Measurements from ENCODE around the gene AHDC1. TPM values are rescaled to one million over a fixed set of nuclear protein-coding genes. Genes with fewer than 3 reads are reported as not detected.

AHDC1 gene
- total RNA-seq, 1 donor from 2014 or later: 124 TPM

DNA sequence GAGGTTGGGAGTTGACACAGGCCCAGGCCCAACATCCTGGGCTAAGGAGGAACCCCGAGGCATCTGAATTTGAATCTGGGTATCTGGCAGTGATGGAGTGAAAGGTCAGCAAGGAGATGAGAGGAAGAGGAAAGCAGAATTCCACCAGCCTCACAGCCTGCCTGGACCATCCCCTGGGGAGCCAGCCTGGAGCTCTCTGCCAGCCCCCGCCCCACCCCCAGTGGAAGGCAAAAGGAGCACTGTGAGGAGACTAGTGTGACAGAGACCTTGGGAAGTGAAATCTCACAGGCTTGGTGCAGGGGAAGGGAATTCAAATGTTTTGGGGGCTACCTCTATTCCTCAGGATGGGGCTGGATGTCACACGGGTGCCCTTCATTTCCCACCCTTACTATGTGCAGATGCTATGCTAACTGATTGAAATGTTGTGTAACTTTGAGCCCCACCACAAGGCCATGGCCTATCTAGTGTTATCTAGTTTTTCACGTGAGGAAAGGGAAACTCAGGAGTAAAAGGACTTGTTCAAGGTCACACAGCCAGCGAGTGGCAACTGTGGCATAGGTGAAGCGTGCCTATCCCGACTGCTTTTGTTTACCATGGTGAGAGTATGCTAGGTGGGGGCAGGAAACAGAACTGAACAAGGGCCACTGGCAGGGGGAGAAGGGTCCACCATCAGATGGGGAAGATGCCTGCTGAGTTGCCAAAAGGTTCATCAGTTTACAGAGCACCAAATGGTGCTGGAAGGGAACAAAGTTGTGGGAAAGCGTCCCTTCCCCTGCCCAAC is 29.8 kb downstream of the AHDC1 start:
- Mint-ChIP-seq H3K27me3 (ENCODE audit: unreplicated experiment) (no peaks in the 10 kb centered on the region), H3K4me3 (ENCODE audit: unreplicated experiment) (peak overlapping the region; percentile 60), H3K9me3 (ENCODE audit: unreplicated experiment) (no peaks in the 10 kb centered on the region), H3K4me1 (ENCODE audit: unreplicated experiment) (peaks cover 87% of the 10 kb centered on the region), H3K36me3 (ENCODE audit: unreplicated experiment) (no peaks in the 10 kb centered on the region), H3K27ac (ENCODE audit: unreplicated experiment) (peak overlapping the region; percentile 92)
- TF ChIP-seq, protein P1, sequence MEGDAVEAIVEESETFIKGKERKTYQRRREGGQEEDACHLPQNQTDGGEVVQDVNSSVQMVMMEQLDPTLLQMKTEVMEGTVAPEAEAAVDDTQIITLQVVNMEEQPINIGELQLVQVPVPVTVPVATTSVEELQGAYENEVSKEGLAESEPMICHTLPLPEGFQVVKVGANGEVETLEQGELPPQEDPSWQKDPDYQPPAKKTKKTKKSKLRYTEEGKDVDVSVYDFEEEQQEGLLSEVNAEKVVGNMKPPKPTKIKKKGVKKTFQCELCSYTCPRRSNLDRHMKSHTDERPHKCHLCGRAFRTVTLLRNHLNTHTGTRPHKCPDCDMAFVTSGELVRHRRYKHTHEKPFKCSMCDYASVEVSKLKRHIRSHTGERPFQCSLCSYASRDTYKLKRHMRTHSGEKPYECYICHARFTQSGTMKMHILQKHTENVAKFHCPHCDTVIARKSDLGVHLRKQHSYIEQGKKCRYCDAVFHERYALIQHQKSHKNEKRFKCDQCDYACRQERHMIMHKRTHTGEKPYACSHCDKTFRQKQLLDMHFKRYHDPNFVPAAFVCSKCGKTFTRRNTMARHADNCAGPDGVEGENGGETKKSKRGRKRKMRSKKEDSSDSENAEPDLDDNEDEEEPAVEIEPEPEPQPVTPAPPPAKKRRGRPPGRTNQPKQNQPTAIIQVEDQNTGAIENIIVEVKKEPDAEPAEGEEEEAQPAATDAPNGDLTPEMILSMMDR (IDR thresholded peaks at IDR 0.05): no peak
- DNase-seq (ENCODE audit: extremely low spot score, unreplicated experiment): no peak

DNA sequence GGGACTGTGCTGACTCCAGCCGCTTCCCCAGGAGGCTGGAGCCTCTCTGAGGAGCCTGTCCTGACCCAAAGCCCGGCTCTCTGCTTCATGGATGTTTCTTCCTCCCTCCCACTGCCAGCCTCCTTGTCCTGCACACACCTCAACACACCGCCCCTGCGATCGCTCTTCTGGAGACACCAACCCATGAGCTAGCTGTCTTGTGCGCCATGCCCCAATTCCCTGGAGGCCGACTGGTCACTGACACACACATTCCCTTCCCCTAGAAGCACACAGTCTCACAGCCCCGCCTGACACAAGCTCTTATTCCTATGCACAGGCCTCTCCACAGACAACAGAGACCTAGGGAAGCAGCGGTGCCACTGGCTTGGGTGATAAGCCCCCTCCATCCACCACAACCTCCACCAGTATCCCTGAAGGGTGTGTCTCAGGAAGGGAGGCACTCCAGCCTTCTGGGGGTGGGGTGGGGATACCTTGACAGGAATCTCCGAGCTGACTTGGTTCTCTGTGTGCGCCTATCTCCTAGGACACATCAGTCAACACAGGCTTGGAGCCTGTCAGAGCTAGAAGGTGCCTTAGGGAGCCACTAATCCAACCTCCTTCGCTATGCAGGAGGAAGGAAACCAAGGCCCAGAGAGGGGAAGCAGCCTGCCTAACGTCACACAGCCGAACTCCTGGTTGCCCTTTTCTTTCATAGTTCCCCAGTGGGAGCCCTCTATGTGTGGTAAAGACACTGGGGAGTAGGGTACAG is 31.1 kb downstream of the AHDC1 start:
- DNase-seq (ENCODE audit: extremely low spot score, unreplicated experiment): no peak
- H3K4me1 Mint-ChIP-seq (ENCODE audit: unreplicated experiment): peaks cover 87% of the 10 kb centered on the region
- H3K36me3 Mint-ChIP-seq (ENCODE audit: unreplicated experiment): no peaks in the 10 kb centered on the region
- TF ChIP-seq, protein P1 (IDR thresholded peaks at IDR 0.05): no peak
- peak overlapping the region; percentile 92 for H3K27ac Mint-ChIP-seq (ENCODE audit: unreplicated experiment)
- no peaks in the 10 kb centered on the region for H3K9me3 Mint-ChIP-seq (ENCODE audit: unreplicated experiment)
- H3K4me3 Mint-ChIP-seq (ENCODE audit: unreplicated experiment): peak overlapping the region; percentile 55
- no peaks in the 10 kb centered on the region for H3K27me3 Mint-ChIP-seq (ENCODE audit: unreplicated experiment)

DNA sequence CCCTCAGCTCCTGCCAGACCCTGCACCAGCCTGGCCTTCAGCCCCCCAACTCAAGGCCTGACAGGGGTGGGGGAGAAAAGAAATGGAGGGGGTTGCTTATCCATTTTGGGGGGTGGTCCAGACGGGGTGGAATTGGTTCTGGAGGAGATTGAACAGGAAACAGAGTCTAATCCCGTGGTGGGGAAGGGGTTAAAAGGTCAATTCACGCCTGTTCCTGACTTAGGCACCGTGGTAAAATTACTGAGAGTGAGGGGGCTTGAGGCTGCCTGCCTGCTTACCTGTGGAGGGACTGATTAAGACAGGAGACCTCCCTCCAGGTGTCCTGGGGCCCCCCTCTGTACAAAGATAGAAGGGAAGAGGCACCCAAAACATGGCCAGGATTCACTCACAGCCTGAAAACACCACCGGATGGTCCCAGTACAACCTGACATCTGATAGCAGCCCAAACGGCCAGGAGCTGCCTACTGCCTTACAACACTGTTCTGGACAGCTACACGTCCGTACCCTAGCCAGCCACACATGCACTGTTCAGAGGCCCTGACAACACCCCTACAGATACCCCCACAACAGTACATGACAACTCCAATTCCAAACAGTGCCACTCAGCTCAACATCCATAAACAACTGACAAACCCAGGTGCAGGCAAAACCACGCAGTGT is 31.8 kb downstream of the AHDC1 start:
- peak overlapping the region; percentile 55 for H3K4me3 Mint-ChIP-seq (ENCODE audit: unreplicated experiment)
- peak overlapping the region; percentile 92 for H3K27ac Mint-ChIP-seq (ENCODE audit: unreplicated experiment)
- no peaks in the 10 kb centered on the region for H3K36me3 Mint-ChIP-seq (ENCODE audit: unreplicated experiment)
- no peak for DNase-seq (ENCODE audit: extremely low spot score, unreplicated experiment)
- H3K27me3 Mint-ChIP-seq (ENCODE audit: unreplicated experiment): no peaks in the 10 kb centered on the region
- H3K9me3 Mint-ChIP-seq (ENCODE audit: unreplicated experiment): no peaks in the 10 kb centered on the region
- H3K4me1 Mint-ChIP-seq (ENCODE audit: unreplicated experiment): peaks cover 87% of the 10 kb centered on the region
- TF ChIP-seq, protein P1 (IDR thresholded peaks at IDR 0.05): no peak

DNA sequence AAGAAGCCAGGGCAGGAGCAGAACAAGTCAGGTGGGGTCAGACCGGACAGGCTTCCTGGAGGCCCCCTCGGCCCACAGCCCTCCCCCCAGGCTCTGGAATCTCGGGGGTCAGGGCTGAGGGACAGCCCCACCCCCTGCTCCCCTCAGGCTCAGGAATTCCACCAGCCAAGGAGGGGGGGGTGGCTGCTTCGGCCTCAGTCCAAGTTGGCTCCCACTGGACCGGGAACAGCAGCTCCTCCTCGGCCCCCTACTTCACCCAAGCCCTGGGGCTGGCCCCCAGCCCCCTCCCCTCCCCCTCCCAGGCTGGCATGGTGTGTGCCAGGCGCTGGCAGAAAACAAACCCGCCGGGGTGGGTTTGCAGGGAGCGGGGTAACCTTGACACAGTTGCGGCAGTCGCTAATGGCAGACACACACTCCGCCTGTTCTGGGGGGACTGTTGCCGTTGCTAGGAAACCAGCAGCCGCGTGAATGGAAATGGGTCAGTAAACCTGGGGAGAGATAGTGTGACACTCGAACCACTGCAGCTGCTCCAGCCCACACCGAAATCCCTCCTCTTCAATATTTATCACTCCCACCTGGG is 32.4 kb downstream of the AHDC1 start:
- H3K9me3 Mint-ChIP-seq (ENCODE audit: unreplicated experiment): no peaks in the 10 kb centered on the region
- DNase-seq (ENCODE audit: extremely low spot score, unreplicated experiment): no peak
- H3K4me3 Mint-ChIP-seq (ENCODE audit: unreplicated experiment): peak overlapping the region; percentile 55
- TF ChIP-seq, protein P1 (IDR thresholded peaks at IDR 0.05): no peak
- peak overlapping the region; percentile 92 for H3K27ac Mint-ChIP-seq (ENCODE audit: unreplicated experiment)
- H3K27me3 Mint-ChIP-seq (ENCODE audit: unreplicated experiment): no peaks in the 10 kb centered on the region
- H3K4me1 Mint-ChIP-seq (ENCODE audit: unreplicated experiment): peaks cover 87% of the 10 kb centered on the region
- H3K36me3 Mint-ChIP-seq (ENCODE audit: unreplicated experiment): no peaks in the 10 kb centered on the region
